ENCODE measurements around the gene DHRSX. TPM values are rescaled to one million over a fixed set of nuclear protein-coding genes. Genes with fewer than 3 reads are reported as not detected.
"Not testable (repeated sequence)": the region's sequence is repeated elsewhere in the genome, so short reads cannot be mapped to it uniquely, and the experiment has no call there.

Gene DHRSX
- total RNA-seq, 2 donors from 2014 or later: 36.5 to 45.4 TPM

GRCh38 chrX:2369206-2369605, 131.6 kb downstream of the DHRSX start:
- H3K27me3 Mint-ChIP-seq (ENCODE audit: insufficient read depth): no peaks in the 10 kb centered on the region

DNA sequence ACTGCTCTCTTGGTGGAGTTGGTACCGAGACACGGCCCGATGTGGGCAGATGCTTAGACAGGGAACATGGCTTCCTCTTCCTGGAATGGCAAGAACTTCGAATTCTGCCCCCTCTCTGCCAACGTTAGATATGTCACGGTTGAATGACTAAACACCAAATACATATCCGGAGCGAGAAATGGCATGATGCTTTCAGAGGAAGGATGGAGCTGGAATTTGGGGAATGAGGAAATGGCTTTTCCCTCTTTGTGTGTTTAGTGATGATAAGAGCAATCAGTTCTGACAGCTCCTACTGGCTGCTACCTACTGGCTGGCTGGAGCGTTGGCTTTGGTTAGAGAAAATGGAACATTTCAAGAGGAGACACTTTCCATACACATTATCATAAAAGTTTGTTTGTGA, 140.0 kb downstream of the DHRSX start:
- peaks cover 31% of the 10 kb centered on the region for H3K9me3 ChIP-seq (ENCODE audit: control insufficient read depth, low read length)
- Mint-ChIP-seq H3K36me3 (ENCODE audit: low read depth) (peaks cover 44% of the 10 kb centered on the region), H3K27ac (no peak overlapping the region), H3K4me3 (no peak overlapping the region), H3K27me3 (ENCODE audit: insufficient read depth) (no peaks in the 10 kb centered on the region), H3K9me3 (peaks cover 28% of the 10 kb centered on the region), H3K4me1 (no peaks in the 10 kb centered on the region)
- TF ChIP-seq, protein P1, sequence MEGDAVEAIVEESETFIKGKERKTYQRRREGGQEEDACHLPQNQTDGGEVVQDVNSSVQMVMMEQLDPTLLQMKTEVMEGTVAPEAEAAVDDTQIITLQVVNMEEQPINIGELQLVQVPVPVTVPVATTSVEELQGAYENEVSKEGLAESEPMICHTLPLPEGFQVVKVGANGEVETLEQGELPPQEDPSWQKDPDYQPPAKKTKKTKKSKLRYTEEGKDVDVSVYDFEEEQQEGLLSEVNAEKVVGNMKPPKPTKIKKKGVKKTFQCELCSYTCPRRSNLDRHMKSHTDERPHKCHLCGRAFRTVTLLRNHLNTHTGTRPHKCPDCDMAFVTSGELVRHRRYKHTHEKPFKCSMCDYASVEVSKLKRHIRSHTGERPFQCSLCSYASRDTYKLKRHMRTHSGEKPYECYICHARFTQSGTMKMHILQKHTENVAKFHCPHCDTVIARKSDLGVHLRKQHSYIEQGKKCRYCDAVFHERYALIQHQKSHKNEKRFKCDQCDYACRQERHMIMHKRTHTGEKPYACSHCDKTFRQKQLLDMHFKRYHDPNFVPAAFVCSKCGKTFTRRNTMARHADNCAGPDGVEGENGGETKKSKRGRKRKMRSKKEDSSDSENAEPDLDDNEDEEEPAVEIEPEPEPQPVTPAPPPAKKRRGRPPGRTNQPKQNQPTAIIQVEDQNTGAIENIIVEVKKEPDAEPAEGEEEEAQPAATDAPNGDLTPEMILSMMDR (conservative IDR thresholded peaks at IDR 0.05): no peak
- no peak overlapping the region for H3K4me3 ChIP-seq (ENCODE audit: low read length)
- no peak overlapping the region for H3K27ac ChIP-seq (ENCODE audit: low read depth, low read length)
- H3K36me3 ChIP-seq (ENCODE audit: control insufficient read depth, insufficient read depth, low read length): no peaks in the 10 kb centered on the region
- no peak overlapping the region for H3K9ac ChIP-seq (ENCODE audit: extremely low read depth, low read length, poor library complexity, severe bottlenecking)
- no peak for DNase-seq
- H3K27me3 ChIP-seq (ENCODE audit: control insufficient read depth, insufficient read depth, low read length, poor library complexity, severe bottlenecking): no peaks in the 10 kb centered on the region
- H3K4me1 ChIP-seq (ENCODE audit: control insufficient read depth, insufficient read depth, low read length): no peaks in the 10 kb centered on the region
- WGBS, 2 experiments (ENCODE audit: insufficient coverage in 1 of 2, insufficient read length in 1 of 2): 73 to 90% methylated on average over 3 to 8 of the region's 9 CpGs

More at GRCh38 chrX:2369206-2369605, 131.6 kb downstream of the DHRSX start:
- Mint-ChIP-seq H3K4me1 (no peaks in the 10 kb centered on the region), H3K4me3 (no peak overlapping the region), H3K9me3 (peaks cover 8% of the 10 kb centered on the region), H3K36me3 (ENCODE audit: low read depth) (peaks cover 43% of the 10 kb centered on the region), H3K27ac (no peak overlapping the region)
- no peak overlapping the region for H3K27ac ChIP-seq (ENCODE audit: low read depth, low read length)
- no peak overlapping the region for H3K9ac ChIP-seq (ENCODE audit: extremely low read depth, low read length, poor library complexity, severe bottlenecking)
- no peaks in the 10 kb centered on the region for H3K4me1 ChIP-seq (ENCODE audit: control insufficient read depth, insufficient read depth, low read length)
- no peak for DNase-seq
- H3K36me3 ChIP-seq (ENCODE audit: control insufficient read depth, insufficient read depth, low read length): peaks cover 8% of the 10 kb centered on the region
- H3K9me3 ChIP-seq (ENCODE audit: control insufficient read depth, low read length): peaks cover 20% of the 10 kb centered on the region
- TF ChIP-seq, protein P1 (conservative IDR thresholded peaks at IDR 0.05): no peak
- H3K27me3 ChIP-seq (ENCODE audit: control insufficient read depth, insufficient read depth, low read length, poor library complexity, severe bottlenecking): no peaks in the 10 kb centered on the region
- 89 to 93% methylated on average over 2 to 5 of the region's 5 CpGs for WGBS, 2 experiments (ENCODE audit: insufficient coverage in 1 of 2, insufficient read length in 1 of 2)
- H3K4me3 ChIP-seq (ENCODE audit: low read length): no peak overlapping the region

DNA sequence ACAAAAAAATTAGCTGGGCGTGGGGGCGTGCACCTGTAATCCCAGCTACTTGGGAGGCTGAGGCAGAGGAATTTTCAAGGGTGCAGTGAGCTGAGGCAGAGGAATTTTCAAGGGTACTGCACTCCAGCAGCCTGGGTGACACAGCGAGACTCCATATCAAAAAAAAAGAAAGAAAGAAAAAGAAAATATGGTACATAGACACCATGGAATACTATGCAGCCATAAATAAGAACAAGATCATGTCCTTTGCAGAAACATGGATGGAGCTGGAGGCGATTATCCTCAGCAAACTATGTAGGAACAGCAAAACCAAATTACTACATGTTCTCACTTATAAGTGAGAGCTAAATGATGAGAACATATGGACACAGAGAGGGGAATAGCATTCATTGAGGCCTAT, 141.3 kb downstream of the DHRSX start:
- DNase-seq; H3K27me3 ChIP-seq (ENCODE audit: control insufficient read depth, insufficient read depth, low read length, poor library complexity, severe bottlenecking); H3K4me3 Mint-ChIP-seq; H3K9ac ChIP-seq (ENCODE audit: extremely low read depth, low read length, poor library complexity, severe bottlenecking); H3K27ac Mint-ChIP-seq; H3K27ac ChIP-seq (ENCODE audit: low read depth, low read length); H3K4me1 ChIP-seq (ENCODE audit: control insufficient read depth, insufficient read depth, low read length); H3K4me3 ChIP-seq (ENCODE audit: low read length); H3K36me3 ChIP-seq (ENCODE audit: control insufficient read depth, insufficient read depth, low read length); H3K27me3 Mint-ChIP-seq (ENCODE audit: insufficient read depth); H3K4me1 Mint-ChIP-seq: not testable (repeated sequence)
- WGBS, 2 experiments (ENCODE audit: insufficient coverage in 1 of 2, insufficient read length in 1 of 2): 80 to 91% methylated on average over 3 to 4 of the region's 4 CpGs
- H3K9me3 ChIP-seq (ENCODE audit: control insufficient read depth, low read length): peaks cover 20% of the 10 kb centered on the region
- Mint-ChIP-seq H3K9me3 (peaks cover 23% of the 10 kb centered on the region), H3K36me3 (ENCODE audit: low read depth) (peaks cover 35% of the 10 kb centered on the region)

Measured in endodermal cell (in vitro differentiated cells).